HL-60/S4 (cell line): ENCODE results near the gene TMEM132C.

Experiments used
- in situ Hi-C: fragments of 300-500 bp; cut with MboI; formaldehyde crosslinking; loops from 2 replicates; pipeline ENCODE4 v1.14.3; 2022; ENCODE audit warnings: low sequenced_read_pairs

TMEM132C gene

DNA sequence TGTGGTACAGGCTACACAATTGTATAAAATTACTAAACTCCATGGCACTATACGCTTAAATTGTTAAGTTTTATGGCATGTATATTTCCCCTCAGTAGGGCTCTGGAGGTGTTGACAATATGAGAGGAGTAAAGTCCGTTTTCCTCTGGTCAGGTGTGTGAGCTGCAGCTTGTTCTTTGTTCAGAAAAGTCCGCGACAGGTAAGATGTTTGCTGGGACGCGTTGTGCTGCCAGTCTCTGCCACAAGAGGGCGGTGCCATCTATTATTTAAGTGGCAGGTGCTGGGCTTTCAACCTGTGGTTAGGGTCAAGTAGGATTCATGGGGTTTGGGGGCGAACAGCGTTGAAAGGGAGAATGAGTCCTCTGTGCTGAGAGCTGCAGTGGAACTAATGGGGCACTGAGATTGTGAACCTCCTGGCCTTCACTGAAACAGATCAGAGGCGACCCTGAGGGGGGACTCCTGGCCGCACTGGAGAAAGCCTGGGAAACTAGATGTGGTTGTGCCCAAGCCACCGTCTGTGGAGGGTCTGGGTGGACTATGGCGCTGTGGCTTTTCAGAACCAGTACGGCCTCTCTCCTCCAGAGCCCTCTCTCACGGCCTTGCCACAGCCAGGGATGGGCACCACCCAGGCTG lies 377.8 kb downstream of the TMEM132C start:
- in situ Hi-C loops: no loop called here

- in situ Hi-C loops: no loop called here
Observed at GRCh38 chr12:128649902-128650301, 382.9 kb downstream of the TMEM132C start.

- in situ Hi-C loops: no loop called here
Observed at GRCh38 chr12:128652136-128652751, 385.3 kb downstream of the TMEM132C start.

- in situ Hi-C loops: no loop called here
Observed at GRCh38 chr12:128654468-128654867, 387.5 kb downstream of the TMEM132C start.

- in situ Hi-C loops: no loop called here
Observed at GRCh38 chr12:128657378-128657777, 390.4 kb downstream of the TMEM132C start.

DNA sequence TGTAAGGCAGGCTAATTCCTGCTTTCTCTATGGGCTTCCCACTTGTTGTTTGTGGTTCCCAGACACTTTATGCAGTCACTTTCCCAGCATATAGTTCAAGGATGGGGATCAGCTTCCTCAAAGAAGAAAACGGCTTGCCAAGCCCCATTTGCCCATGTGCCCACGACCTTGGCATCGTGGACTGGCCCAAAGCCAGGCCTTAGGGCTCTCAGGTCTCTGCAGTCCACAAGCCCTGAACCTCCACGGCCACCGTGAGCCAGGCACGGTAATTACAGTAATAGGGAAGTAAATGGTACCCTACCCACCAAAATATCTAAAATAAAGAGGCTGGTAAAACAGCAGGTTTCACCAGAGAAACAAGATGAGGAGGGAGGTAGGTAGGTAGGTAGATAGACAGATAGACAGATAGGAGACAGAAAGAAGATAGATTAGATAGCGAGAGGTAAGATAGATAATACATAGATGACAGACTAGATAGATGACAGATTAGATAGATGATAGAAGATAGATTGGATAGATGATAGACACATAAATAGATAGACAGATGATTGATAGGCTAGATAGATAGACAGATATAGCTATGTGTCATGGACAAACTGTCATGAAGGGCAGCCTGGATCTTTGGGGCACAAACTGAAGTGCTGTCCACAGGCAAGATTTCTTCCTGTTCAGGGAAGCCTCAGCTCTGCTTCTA lies 393.7 kb downstream of the TMEM132C start:
- in situ Hi-C loops: no loop called here

DNA sequence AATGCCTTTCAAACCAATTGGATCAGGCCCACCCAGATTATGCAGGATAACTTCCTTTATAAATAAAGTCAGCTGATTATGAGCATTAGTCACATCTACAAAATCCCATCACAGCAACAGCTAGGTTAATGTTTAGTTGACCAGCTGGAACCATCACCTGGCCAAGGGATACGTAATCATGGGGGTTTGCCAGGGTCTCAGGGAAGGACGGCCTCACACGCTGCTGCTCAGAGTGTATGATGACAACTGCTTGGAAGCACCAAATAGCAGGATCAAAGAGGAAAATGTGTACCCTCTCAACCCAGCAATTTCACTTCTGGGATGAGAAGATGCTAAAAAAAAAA lies 394.2 kb downstream of the TMEM132C start:
- in situ Hi-C loops: no loop called here

GRCh38 chr12:128662101-128662500 lies 395.1 kb downstream of the TMEM132C start:
- in situ Hi-C loops: no loop called here

GRCh38 chr12:128664501-128664900 lies 397.5 kb downstream of the TMEM132C start:
- in situ Hi-C loops: no loop called here

- in situ Hi-C loops: no loop called here
Observed at GRCh38 chr12:128667193-128667592, 400.2 kb downstream of the TMEM132C start.

DNA sequence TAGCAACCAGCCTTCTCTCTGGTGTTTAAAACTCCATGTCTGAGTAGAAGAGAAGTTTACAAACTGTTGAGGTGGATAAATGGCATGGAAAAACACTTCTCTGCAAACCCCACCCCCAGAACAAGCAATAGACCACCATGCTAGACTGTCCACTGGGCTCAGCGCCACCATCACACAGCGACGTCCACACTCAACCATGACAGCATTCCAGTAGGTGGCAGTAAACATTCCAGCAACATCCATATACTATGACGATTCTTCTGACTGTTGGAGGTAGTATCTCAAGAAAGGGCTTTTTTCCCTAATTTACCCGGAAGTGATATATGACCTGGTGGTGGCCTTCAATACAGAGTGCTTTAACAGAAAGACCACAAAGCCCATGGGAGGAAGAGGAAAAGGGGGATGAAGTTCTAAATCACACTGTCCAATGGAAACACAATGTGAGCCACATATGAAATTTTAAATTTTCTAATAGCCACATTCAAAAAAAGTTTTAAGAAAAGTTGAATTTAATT lies 404.6 kb downstream of the TMEM132C start:
- in situ Hi-C loops: no loop called here

GRCh38 chr12:128672428-128672827 lies 405.5 kb downstream of the TMEM132C start:
- in situ Hi-C loops: no loop called here

DNA sequence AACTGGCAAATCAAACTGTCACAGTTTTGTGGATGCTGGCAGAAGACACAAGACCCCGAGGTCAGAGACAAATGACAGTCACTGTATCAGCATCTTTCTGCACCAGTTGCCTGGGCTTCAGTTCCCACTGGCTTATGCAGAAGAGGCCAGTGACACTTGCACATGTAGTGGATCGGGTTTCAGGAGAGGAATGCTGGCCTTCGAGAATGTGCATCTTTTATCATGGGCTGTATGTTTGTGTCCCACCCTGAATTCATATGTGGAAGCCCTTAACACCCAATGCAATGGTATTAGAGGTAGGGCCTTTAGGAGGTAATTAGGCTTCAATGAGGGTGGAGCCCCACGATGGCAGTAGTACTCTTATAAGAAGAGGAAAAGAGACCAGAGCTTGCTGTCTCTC lies 405.9 kb downstream of the TMEM132C start:
- in situ Hi-C loops: no loop called here

- in situ Hi-C loops: no loop called here
Observed at GRCh38 chr12:128675576-128675975, 408.6 kb downstream of the TMEM132C start.

DNA sequence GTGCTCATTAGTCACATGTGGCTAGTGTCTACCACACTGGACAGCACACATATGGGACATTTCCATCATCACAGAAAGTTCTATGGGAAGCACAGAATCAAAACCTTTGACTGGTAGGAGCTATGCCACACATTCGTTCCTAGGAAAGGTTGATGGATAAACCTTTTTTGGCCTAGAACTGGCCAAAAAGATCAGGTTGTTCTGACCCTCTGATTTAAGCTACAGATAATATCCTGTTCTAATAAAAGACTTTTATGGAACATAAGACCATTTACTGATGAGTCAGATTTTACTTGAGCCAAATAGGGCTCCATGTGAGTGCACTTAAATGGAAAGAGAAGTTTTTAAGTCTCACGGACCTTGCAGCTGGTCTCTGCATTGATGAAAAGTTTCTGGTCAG lies 413.6 kb downstream of the TMEM132C start:
- in situ Hi-C loops: no loop called here

DNA sequence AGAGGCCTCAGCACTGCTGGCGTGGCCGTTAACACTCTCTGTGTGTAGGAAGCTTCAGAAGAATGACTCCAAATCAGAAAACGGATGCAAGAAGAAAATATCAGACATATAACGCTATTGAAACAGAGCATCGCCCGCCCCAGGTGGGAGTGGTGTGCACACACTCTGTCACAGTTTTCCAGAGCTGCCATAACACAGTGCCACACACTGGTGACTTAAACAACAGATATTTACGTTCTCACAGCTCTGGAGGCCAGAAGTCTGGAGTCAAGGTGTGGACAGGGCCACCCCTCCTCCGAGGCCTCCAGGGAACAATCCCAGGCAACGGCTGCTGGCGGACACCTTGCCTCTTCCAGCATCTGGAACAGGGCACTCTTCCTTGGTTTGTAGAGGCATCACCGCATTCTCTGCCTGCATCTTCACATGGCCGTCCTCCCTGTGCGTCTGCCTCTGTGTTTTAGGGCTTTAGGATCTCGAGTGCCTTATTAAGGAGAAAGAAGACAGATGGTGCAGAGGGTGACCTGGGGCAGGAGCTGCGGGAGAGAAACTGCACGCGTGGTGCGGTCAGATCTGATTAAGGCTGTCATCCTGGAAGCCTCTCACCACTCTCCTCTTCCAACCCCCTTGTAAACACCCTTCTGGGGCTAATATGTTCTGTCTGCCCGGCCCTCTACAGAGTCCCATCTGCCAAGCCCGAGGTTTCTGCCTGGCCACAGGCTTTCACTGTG lies 415.7 kb downstream of the TMEM132C start:
- in situ Hi-C loops: no loop called here

GRCh38 chr12:128684352-128684751 lies 417.4 kb downstream of the TMEM132C start:
- in situ Hi-C loops: no loop called here

- in situ Hi-C loops: no loop called here
Observed at GRCh38 chr12:128685903-128686475, 419.0 kb downstream of the TMEM132C start.

DNA sequence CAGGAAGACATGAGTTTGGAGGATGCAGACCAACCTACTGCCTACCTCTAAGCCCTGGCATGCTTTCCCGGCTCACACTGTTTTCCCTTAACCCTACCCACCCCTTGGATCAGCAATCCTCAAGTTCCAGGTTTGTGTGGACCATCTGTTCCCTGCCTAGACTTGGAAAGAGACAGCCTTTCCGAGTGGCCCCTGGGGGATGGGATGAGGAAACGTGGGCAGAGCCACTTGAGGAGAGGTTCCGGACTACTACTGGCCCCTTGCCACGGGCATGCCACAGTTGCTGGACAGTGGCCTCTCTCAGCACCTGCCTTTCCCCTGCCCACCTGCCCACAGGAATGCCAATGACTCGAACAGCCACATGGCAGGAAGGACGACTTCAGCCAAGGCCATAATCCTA lies 420.9 kb downstream of the TMEM132C start:
- in situ Hi-C loops: no loop called here

GRCh38 chr12:128690641-128691040 lies 423.7 kb downstream of the TMEM132C start:
- in situ Hi-C loops: no loop called here

GRCh38 chr12:128693115-128693514 lies 426.1 kb downstream of the TMEM132C start:
- in situ Hi-C loops: no loop called here
